ENCODE results near the gene ZNF48. TPM values are rescaled to one million over a fixed set of nuclear protein-coding genes. Genes with fewer than 3 reads are reported as not detected.

ZNF48 gene
- polyA plus RNA-seq, 1 of the 3 experiments (the other 2 are of a cell fraction) = 8.8 TPM

GRCh38 chr16:30407102-30407803 lies 12.0 kb downstream of the ZNF48 start, which contains the start of gene ZNF771:
TSS of gene ZNF771 (plus strand) at chr16:30407606. CDS start at chr16:30408054, 448 bp downstream.
- Histone ChIP-seq H3K4me3 (ENCODE audit: low read depth in 2 of 2, low read length in 1 of 2) (peak within 1 kb of the TSS; percentile 69 to 99), H3K4me1 (ENCODE audit: control insufficient read depth in 1 of 2, insufficient read depth in 2 of 2, low read depth in 1 of 2, low read length in 1 of 2) (peaks cover 8 to 15% of the 10 kb centered on the region in 2 experiments; a peak in 2 of 4 replicates), H3F3A (replicated peaks; ENCODE audit: insufficient read depth) (peaks cover 16% of the 10 kb centered on the region), H4K20me1 (ENCODE audit: insufficient read depth) (no peaks in the 10 kb centered on the region), H3K27ac (ENCODE audit: low read depth in 2 of 2, low read length in 1 of 2) (peak within 1 kb of the TSS; percentile 73 to 74), H2AFZ (ENCODE audit: low read depth) (peak within 1 kb of the TSS; percentile 68), H3K9me3 (no peaks in the 10 kb centered on the region), H3K9ac (peak within 1 kb of the TSS; percentile 93), H3K4me2 (peak within 1 kb of the TSS; percentile 97), H3K36me3 (replicated peaks in 1 of 2; ENCODE audit: control insufficient read depth in 1 of 2, insufficient read depth in 2 of 2, low read length in 1 of 2) (peaks cover 4 to 9% of the 10 kb centered on the region in 2 experiments), H3K79me2 (ENCODE audit: insufficient read depth) (peaks cover 30% of the 10 kb centered on the region), H3K9me2 (no peaks in the 10 kb centered on the region), H3K27me3 (ENCODE audit: insufficient read depth) (no peaks in the 10 kb centered on the region)
- ChIA-PET CTCF (interaction anchor here (0.8 to 4.8 kb wide), 6 partner anchors 8 to 53 kb away, joined by 3 to 38 read pairs (median 18); partner anchors contain the start of genes CD2BP2 and ZNF48), POLR2A (interaction anchor here (1.2 to 2.5 kb wide), 6 partner anchors 9 to 53 kb away, joined by 4 to 17 read pairs (median 8); partner anchors contain the start of genes CD2BP2, TBC1D10B and ZNF48)
- DNase-seq = peak; percentile 96
- WGBS (ENCODE audit: low lambda C conversion rate) = 9% methylated on average over 12 of the region's 65 CpGs
- TF ChIP-seq MAX (IDR thresholded peaks at IDR 0.05; ENCODE audit: low read depth) = peak; percentile 89
- TF ChIP-seq RCOR1 (IDR thresholded peaks at IDR 0.05; ENCODE audit: low read length) = no peak
- TF ChIP-seq IRF3 (IDR thresholded peaks at IDR 0.05; ENCODE audit: low read depth, low read length) = no peak
- 0 out of 2 replicates have a peak, but pooled peaks have one; percentile 26 for TF ChIP-seq TEAD4 (IDR thresholded peaks at IDR 0.05; ENCODE audit: borderline replicate concordance, insufficient read depth)
- no peak for TF ChIP-seq GABPA (IDR thresholded peaks at IDR 0.05; ENCODE audit: low read depth)
- TF ChIP-seq RXRA (IDR thresholded peaks at IDR 0.05; ENCODE audit: borderline replicate concordance, low read depth) = no peak; the same call in 1 of the 2 replicates
- no peak for TF ChIP-seq CTCF (IDR thresholded peaks at IDR 0.05)
- TF ChIP-seq EP300 (IDR thresholded peaks at IDR 0.05; ENCODE audit: borderline replicate concordance in 1 of 2, low read depth in 1 of 2, low read length in 1 of 2) = no peak; a peak in 1 of 4 replicates
- no peak; the same call in 1 of the 2 replicates for TF ChIP-seq GATA2 (CRISPR knock-in tag; IDR thresholded peaks at IDR 0.05)
- TF ChIP-seq USF1 (IDR thresholded peaks at IDR 0.05; ENCODE audit: borderline replicate concordance, low read depth) = peak; percentile 84
- no peak for TF ChIP-seq NRF1 (IDR thresholded peaks at IDR 0.05; ENCODE audit: low read depth, low read length)
- peak; percentile 47; the same call in 1 of the 2 replicates for TF ChIP-seq SIN3A (IDR thresholded peaks at IDR 0.05; ENCODE audit: borderline replicate concordance, low read depth, low read length)
- TF ChIP-seq ZBTB33 (IDR thresholded peaks at IDR 0.05; ENCODE audit: borderline replicate concordance, low read depth) = no peak
- no peak for TF ChIP-seq FOSL2 (IDR thresholded peaks at IDR 0.05; ENCODE audit: borderline replicate concordance, low read depth)
- TF ChIP-seq YY1 (IDR thresholded peaks at IDR 0.05; ENCODE audit: low read depth) = no peak
- no peak for TF ChIP-seq PBX3 (IDR thresholded peaks at IDR 0.05)
- no peak for TF ChIP-seq SMC3 (IDR thresholded peaks at IDR 0.05; ENCODE audit: low read depth, low read length)
- no peak for TF ChIP-seq CHD2 (IDR thresholded peaks at IDR 0.05; ENCODE audit: low read length, partially characterized antibody)
- no peak for TF ChIP-seq JUND (IDR thresholded peaks at IDR 0.05)
- TF ChIP-seq POLR2AphosphoS5 (IDR thresholded peaks at IDR 0.05; ENCODE audit: low read depth, low read length) = peak; percentile 86
- no peak for TF ChIP-seq MEF2A (IDR thresholded peaks at IDR 0.05; ENCODE audit: borderline replicate concordance, low read depth)

All from SK-N-SH (cell line).